MM.1S (cell line): ENCODE data around the gene PADI1.

Source experiments
- DNase-seq: peaks from one replicate; pipeline ENCODE4 v3.0.0-alpha.2; 2015
- H2AFZ ChIP-seq: fragments of 300-600 bp; sonication (generic); 2 replicates; pipeline ENCODE4 v1.6.0; 2016; ENCODE audit warnings: antibody characterized with exemption, low read length
- H3F3A ChIP-seq: fragments of 300-600 bp; sonication (generic); 2 replicates; pipeline ENCODE4 v1.6.1; 2016; ENCODE audit warnings: mild to moderate bottlenecking, antibody characterized with exemption, low read length, moderate library complexity, mixed read lengths; ENCODE audit not compliant: insufficient read depth
- H3K27ac ChIP-seq: fragments of 300-600 bp; sonication (generic); 2 replicates; pipeline ENCODE4 v1.5.1; 2016; ENCODE audit warnings: mild to moderate bottlenecking, low read length
- H3K27me3 ChIP-seq: fragments of 300-600 bp; sonication (generic); replicated peaks from 2 replicates; pipeline ENCODE4 v1.6.0; 2016; ENCODE audit warnings: low read length; ENCODE audit not compliant: insufficient read depth
- H3K36me3 ChIP-seq: fragments of 300-600 bp; sonication (generic); replicated peaks from 2 replicates; pipeline ENCODE4 v1.6.1; 2016; ENCODE audit warnings: mild to moderate bottlenecking, low read length, mixed read lengths; ENCODE audit not compliant: insufficient read depth
- H3K4me1 ChIP-seq: fragments of 300-600 bp; sonication (generic); 2 replicates; pipeline ENCODE4 v1.6.1; 2016; ENCODE audit warnings: low read length, mixed read lengths
- H3K4me2 ChIP-seq: fragments of 300-600 bp; sonication (generic); 2 replicates; pipeline ENCODE4 v1.6.0; 2016; ENCODE audit warnings: low read depth, low read length
- H3K4me3 ChIP-seq: fragments of 300-600 bp; sonication (generic); 2 replicates; pipeline ENCODE4 v1.5.1; 2016; ENCODE audit warnings: low read length, mixed read lengths
- H3K79me2 ChIP-seq: fragments of 300-600 bp; sonication (generic); 2 replicates; pipeline ENCODE4 v1.6.1; 2016; ENCODE audit warnings: mixed run types, low read length, mixed read lengths
- H3K9ac ChIP-seq: fragments of 300-600 bp; sonication (generic); 2 replicates; pipeline ENCODE4 v1.6.1; 2016; ENCODE audit warnings: low read length, mixed read lengths
- H3K9me2 ChIP-seq: fragments of 300-600 bp; sonication (generic); replicated peaks from 2 replicates; pipeline ENCODE4 v1.6.1; 2016; ENCODE audit warnings: mild to moderate bottlenecking, low read length, mixed read lengths; ENCODE audit not compliant: insufficient read depth
- H3K9me3 ChIP-seq: fragments of 300-600 bp; sonication (generic); replicated peaks from 2 replicates; pipeline ENCODE4 v1.6.1; 2016; ENCODE audit warnings: mild to moderate bottlenecking, low read length, mixed read lengths; ENCODE audit not compliant: insufficient read depth
- H4K20me1 ChIP-seq: fragments of 300-600 bp; sonication (generic); 2 replicates; pipeline ENCODE4 v1.6.1; 2016; ENCODE audit warnings: mild to moderate bottlenecking, low read length, moderate library complexity, mixed read lengths; ENCODE audit not compliant: insufficient read depth
- CTCF ChIP-seq: fragments of 300-600 bp; sonication (generic); IDR thresholded peaks from 2 replicates; pipeline ENCODE4 v1.5.1; 2016; ENCODE audit warnings: antibody characterized with exemption, low read length, mixed read lengths
- EZH2 ChIP-seq: fragments of 300-600 bp; sonication (generic); optimal IDR thresholded peaks from 2 replicates; pipeline ENCODE3; 2017; ENCODE audit warnings: low read depth, mild to moderate bottlenecking, antibody characterized with exemption, low read length, mixed read lengths
- EZH2phosphoT487 ChIP-seq: fragments of 300-600 bp; sonication (generic); IDR thresholded peaks from 2 replicates; pipeline ENCODE4 v1.6.1; 2018; ENCODE audit warnings: antibody characterized with exemption, low read length

Gene PADI1

DNA sequence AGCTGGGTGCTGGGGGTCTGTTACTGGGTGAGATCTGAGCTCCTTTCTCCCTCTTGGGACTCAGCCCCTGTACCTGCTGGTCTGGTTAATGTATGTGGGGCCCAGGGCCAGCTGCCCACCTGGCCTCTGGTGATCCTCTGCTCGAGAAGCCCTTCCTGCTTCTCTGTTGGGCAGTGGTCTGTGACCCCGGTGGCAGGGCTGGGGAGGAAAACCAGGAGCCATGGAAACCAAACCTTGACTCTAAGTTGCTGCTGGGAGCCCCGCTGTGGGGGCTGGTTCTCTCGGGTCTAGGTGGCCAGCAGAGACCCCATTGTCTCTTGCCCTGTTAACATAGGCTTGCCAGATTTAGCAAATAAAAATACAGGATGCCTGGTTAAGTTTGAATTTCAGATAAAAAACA is 1.3 kb downstream of the PADI1 start:
- peaks cover 94% of the 10 kb centered on the region for H3K27me3 ChIP-seq
- no peak overlapping the region for H2AFZ ChIP-seq
- H3K9ac ChIP-seq, result no peak overlapping the region
- no peaks in the 10 kb centered on the region for H4K20me1 ChIP-seq
- no peaks in the 10 kb centered on the region for H3K4me1 ChIP-seq
- H3K9me3 ChIP-seq, result no peaks in the 10 kb centered on the region
- TF ChIP-seq CTCF (no peak), EZH2 (no peak)
- no peaks in the 10 kb centered on the region for H3K36me3 ChIP-seq
- H3K4me3 ChIP-seq, result no peak overlapping the region
- no peak overlapping the region for H3K27ac ChIP-seq
- H3K9me2 ChIP-seq, result no peaks in the 10 kb centered on the region
- DNase-seq, result no peak
- H3F3A ChIP-seq, result no peaks in the 10 kb centered on the region
- H3K4me2 ChIP-seq, result no peak overlapping the region
- no peaks in the 10 kb centered on the region for H3K79me2 ChIP-seq

DNA sequence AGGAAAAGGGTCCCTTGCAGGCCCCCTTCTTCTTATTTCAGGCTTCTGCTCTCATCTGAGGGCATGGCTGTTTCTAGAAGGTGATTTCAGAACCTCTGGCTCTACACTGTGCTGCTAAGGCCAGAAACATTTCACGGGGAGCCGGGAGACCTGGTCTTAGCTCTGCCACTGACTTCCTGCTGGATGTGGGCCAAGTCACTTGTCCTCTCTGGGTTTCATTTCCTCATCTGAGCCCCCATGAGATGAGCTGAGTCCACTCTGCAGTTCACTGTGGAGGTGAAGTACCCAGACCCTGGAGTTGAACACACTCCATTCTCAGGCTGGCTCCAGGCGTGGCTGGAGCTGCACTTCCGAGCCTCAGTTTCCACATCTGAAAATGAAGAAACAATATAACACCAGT is 2.1 kb downstream of the PADI1 start:
- Histone ChIP-seq H3K27me3 (peaks cover 93% of the 10 kb centered on the region), H3K4me1 (no peaks in the 10 kb centered on the region), H3K36me3 (no peaks in the 10 kb centered on the region), H3K4me2 (no peak overlapping the region), H3K4me3 (no peak overlapping the region), H2AFZ (no peak overlapping the region), H3K9me2 (no peaks in the 10 kb centered on the region), H3K27ac (no peak overlapping the region), H3F3A (no peaks in the 10 kb centered on the region), H3K9me3 (no peaks in the 10 kb centered on the region), H3K9ac (no peak overlapping the region), H3K79me2 (no peaks in the 10 kb centered on the region), H4K20me1 (no peaks in the 10 kb centered on the region)
- DNase-seq, result no peak
- TF ChIP-seq CTCF (no peak), EZH2 (no peak), EZH2phosphoT487 (no peak)

DNA sequence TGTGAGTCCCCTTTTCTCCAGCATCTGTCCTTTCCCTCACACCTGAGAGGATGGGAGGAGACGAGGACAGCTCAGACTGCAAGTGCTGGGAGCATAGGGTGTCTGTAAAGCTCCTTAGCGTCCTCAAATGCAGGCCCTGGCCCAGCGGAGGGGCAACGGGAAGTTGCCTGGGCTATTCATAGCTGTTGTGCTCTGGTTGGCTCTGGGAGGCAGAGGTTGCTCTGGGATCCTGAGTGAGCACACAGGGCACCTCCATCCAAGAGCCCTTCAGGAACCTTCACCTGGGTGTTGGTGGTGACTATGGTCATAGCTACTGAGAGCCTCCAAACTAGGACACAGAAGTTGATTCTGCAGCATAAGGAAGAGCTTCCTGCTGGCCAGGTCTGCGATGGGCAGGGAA is 2.6 kb downstream of the PADI1 start:
- Histone ChIP-seq H3K9me3 (no peaks in the 10 kb centered on the region), H3K4me1 (no peaks in the 10 kb centered on the region), H3K79me2 (no peaks in the 10 kb centered on the region), H2AFZ (no peak overlapping the region), H3K36me3 (no peaks in the 10 kb centered on the region), H3K4me2 (no peak overlapping the region), H3K27me3 (peaks cover 93% of the 10 kb centered on the region), H3K4me3 (no peak overlapping the region), H3K9me2 (no peaks in the 10 kb centered on the region), H4K20me1 (no peaks in the 10 kb centered on the region), H3F3A (no peaks in the 10 kb centered on the region), H3K27ac (no peak overlapping the region), H3K9ac (no peak overlapping the region)
- no peak for DNase-seq
- TF ChIP-seq EZH2 (no peak), EZH2phosphoT487 (no peak), CTCF (no peak)
